CD4-positive, alpha-beta T cell treated with Interferon gamma for 1 hour (primary cell): Measurements from ENCODE around the gene ACBD5.
"Not testable (repeated sequence)": the region's sequence is repeated elsewhere in the genome, so short reads cannot be mapped to it uniquely, and the experiment has no call there.

ENCODE experiments used
- DNase-seq: peaks from one replicate; pipeline ENCODE4 v3.0.0-alpha.2; 2020

ACBD5 gene

GRCh38 chr10:27240212-27241009 is at the start of gene ACBD5:
ACBD5 (minus strand) TSS chr10:27240797; CDS start chr10:27240688, 109 bp downstream.
- DNase-seq, result peak; percentile 75

GRCh38 chr10:27285093-27285492 is 44.5 kb upstream of the ACBD5 start:
- peak; percentile 7 for DNase-seq

- DNase-seq, result no peak
Measured at GRCh38 chr10:27276581-27276980, 36.0 kb upstream of the ACBD5 start.

GRCh38 chr10:27266025-27266424 is 25.4 kb upstream of the ACBD5 start:
- not testable (repeated sequence) for DNase-seq

GRCh38 chr10:27262788-27263187 is 22.2 kb upstream of the ACBD5 start:
- not testable (repeated sequence) for DNase-seq

GRCh38 chr10:27258838-27259812 is 18.5 kb upstream of the ACBD5 start:
- no peak for DNase-seq

- DNase-seq, result no peak
Measured at GRCh38 chr10:27258492-27258837, 17.9 kb upstream of the ACBD5 start.

- no peak for DNase-seq
Measured at GRCh38 chr10:27256299-27257189, 15.9 kb upstream of the ACBD5 start.

- DNase-seq, result no peak
Measured at GRCh38 chr10:27253576-27253975, 13.0 kb upstream of the ACBD5 start.

- peak; percentile 84 for DNase-seq
Measured at GRCh38 chr10:27252267-27253000, 11.8 kb upstream of the ACBD5 start.

GRCh38 chr10:27251554-27251953 is 11.0 kb upstream of the ACBD5 start:
- no peak for DNase-seq

- no peak for DNase-seq
Measured at GRCh38 chr10:27248215-27248614, 7.6 kb upstream of the ACBD5 start.

- DNase-seq, result no peak
Measured at GRCh38 chr10:27247441-27247840, 6.8 kb upstream of the ACBD5 start.

GRCh38 chr10:27247006-27247405 is 6.4 kb upstream of the ACBD5 start:
- DNase-seq, result no peak

- DNase-seq, result no peak
Measured at GRCh38 chr10:27245836-27246235, 5.2 kb upstream of the ACBD5 start.

GRCh38 chr10:27244976-27245375 is 4.4 kb upstream of the ACBD5 start:
- no peak for DNase-seq

GRCh38 chr10:27242951-27243551 is 2.5 kb upstream of the ACBD5 start:
- peak; percentile 72 for DNase-seq

- no peak for DNase-seq
Measured at GRCh38 chr10:27242473-27242950, 1.9 kb upstream of the ACBD5 start.

GRCh38 chr10:27241652-27242472 is 1.3 kb upstream of the ACBD5 start:
- DNase-seq, result peak; percentile 86

- DNase-seq, result peak; percentile 48
Measured at GRCh38 chr10:27241010-27241651, 534 bp upstream of the ACBD5 start.
